NT2/D1 (cell line): ENCODE measurements around the gene VWA8.

ENCODE experiments used
- SUZ12 ChIP-seq: IDR thresholded peaks from 2 replicates; pipeline ENCODE4 v1.6.1; 2011; ENCODE audit not compliant: insufficient read length, insufficient read depth; ENCODE audit errors: extremely low read depth
- YY1 ChIP-seq: IDR thresholded peaks from 2 replicates; pipeline ENCODE4 v1.6.1; 2011; ENCODE audit not compliant: insufficient read length, insufficient read depth
- ZNF274 ChIP-seq: IDR thresholded peaks from 2 replicates; pipeline ENCODE4 v1.6.1; 2011; ENCODE audit warnings: mild to moderate bottlenecking, low read depth, low read length

- no peak for TF ChIP-seq ZNF274
- no peak for TF ChIP-seq YY1
- TF ChIP-seq SUZ12, result no peak
Observed at GRCh38 chr13:41931337-41931736, 29.6 kb downstream of the VWA8 start.
